DMS114 treated with DMSO at 0.1 percent for 48 hours (cell line): ENCODE measurements around the gene LIPA.
"Not testable (repeated sequence)": the region's sequence is repeated elsewhere in the genome, so short reads cannot be mapped to it uniquely, and the experiment has no call there.

ENCODE experiments used
- DNase-seq: peaks from one replicate; lab custom pipeline; 2025; ENCODE audit not compliant: unreplicated experiment; lab: John Stamatoyannopoulos, UW

The LIPA gene

GRCh38 chr10:89271532-89271931, 20.0 kb upstream of the LIPA start:
- no peak for DNase-seq

GRCh38 chr10:89270153-89270483, 18.5 kb upstream of the LIPA start:
- no peak for DNase-seq

GRCh38 chr10:89269433-89270152, 18.0 kb upstream of the LIPA start:
- no peak for DNase-seq

GRCh38 chr10:89266721-89267453, 15.3 kb upstream of the LIPA start:
- no peak for DNase-seq

- no peak for DNase-seq
Observed at GRCh38 chr10:89263531-89263930, 12.0 kb upstream of the LIPA start.

- DNase-seq, result no peak
Observed at GRCh38 chr10:89263091-89263490, 11.5 kb upstream of the LIPA start.

GRCh38 chr10:89262086-89263051, 10.8 kb upstream of the LIPA start:
- DNase-seq, result no peak

GRCh38 chr10:89258881-89259280, 7.3 kb upstream of the LIPA start:
- no peak for DNase-seq

- no peak for DNase-seq
Observed at GRCh38 chr10:89257581-89257980, 6.0 kb upstream of the LIPA start.

- no peak for DNase-seq
Observed at GRCh38 chr10:89256962-89257361, 5.4 kb upstream of the LIPA start.

GRCh38 chr10:89256340-89256739, 4.8 kb upstream of the LIPA start:
- no peak for DNase-seq

GRCh38 chr10:89255793-89256192, 4.2 kb upstream of the LIPA start:
- DNase-seq, result no peak

- not testable (repeated sequence) for DNase-seq
Observed at GRCh38 chr10:89255091-89255579, 3.6 kb upstream of the LIPA start.

GRCh38 chr10:89252225-89252585, 630 bp upstream of the LIPA start:
- no peak for DNase-seq

GRCh38 chr10:89250865-89251408, 638 bp downstream of the LIPA start:
- peak; percentile 13 for DNase-seq

- DNase-seq, result no peak
Observed at GRCh38 chr10:89248990-89249389, 2.6 kb downstream of the LIPA start.

- DNase-seq, result not testable (repeated sequence)
Observed at GRCh38 chr10:89247623-89248022, 4.0 kb downstream of the LIPA start.

- DNase-seq, result no peak
Observed at GRCh38 chr10:89245802-89246201, 5.8 kb downstream of the LIPA start.

GRCh38 chr10:89242840-89243568, 8.6 kb downstream of the LIPA start:
- DNase-seq, result no peak

GRCh38 chr10:89242345-89242684, 9.3 kb downstream of the LIPA start:
- no peak for DNase-seq
